GM18517 (cell line): ENCODE results near the gene ARHGAP44.

Experiments
- ATAC-seq: cut with Tn5 transposase; IDR thresholded peaks from one replicate; pipeline ENCODE4 v1.9.1; 2021; ENCODE audit warnings: mild to moderate bottlenecking, moderate library complexity; ENCODE audit not compliant: unreplicated experiment

ARHGAP44 gene

DNA sequence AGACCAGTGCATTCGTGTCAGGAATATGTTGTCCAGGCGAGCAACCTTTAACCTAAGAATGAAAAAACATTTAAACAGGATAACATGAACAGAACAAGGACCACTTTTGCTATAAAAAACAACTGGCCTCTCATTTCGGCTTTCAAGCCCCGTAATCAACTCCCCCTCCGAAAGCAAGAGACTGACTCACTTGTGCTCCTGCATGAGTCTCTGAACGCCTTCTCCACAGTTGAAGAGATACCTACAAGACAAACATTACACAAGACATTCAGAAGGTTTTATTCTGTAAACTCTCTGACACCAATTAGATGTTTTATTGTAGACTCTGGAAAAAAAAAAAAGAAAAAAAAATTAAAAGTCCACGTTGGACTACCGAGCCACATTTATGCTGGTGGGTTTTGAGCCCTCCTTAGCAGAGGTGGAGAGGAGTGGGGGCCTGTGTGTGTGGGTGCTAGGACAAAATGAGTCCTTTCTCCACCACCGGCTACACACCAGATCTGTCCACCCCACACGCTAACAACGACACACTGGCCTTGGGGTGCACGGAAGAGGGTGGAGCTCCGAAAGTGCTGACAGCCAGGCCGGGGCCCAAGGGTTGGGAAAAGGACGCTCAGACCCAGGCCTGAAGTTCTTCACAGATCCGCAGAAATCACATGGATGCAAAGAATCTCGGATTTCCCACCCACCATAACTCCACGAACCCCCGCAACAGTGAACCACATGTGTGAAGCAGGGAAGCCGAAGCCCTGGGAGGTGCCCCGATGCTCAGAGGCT, 227.8 kb downstream of the ARHGAP44 start:
- no peak for ATAC-seq

DNA sequence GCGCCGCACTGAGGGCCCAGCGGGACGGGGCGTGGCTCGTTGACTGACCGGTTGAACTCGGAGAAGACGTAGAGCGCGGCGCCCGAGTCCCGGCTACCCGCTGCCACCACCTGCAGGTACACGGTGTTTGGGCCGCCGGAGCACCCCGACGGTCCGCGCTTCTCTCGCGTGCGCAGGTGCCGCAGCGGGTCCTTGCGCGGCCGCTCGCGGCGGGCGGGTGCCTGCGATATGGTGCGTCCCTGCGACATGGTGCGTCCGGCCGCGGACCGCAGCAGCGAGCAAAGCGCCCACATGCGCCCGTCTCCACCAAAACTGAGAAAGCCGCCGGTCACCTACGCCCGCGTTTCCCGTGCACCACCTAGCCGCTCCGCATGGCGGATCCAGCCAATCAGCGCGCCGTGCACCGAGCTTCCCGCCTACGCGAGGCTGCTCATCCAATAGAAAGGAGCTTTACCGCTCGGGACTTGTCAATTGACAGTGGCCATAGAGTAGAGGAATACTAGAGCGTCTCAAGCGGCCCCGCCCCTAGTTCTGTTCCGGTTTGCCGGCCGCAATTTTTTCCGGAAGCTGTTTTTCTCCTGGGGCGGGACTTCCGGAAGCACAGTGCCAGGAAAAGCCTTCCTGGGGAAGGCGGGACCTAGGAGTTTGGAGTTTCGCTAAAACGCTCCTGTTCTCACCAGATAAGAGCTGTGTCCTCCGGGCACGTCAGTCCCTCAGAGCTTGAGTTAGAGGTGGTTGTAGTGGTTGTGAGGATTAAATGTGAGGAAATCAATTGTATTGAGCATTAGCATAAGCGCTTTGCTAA, 228.6 kb downstream of the ARHGAP44 start, which contains the start of gene ELAC2:
ELAC2 (minus strand) TSS at position 373 of the 805 bp plus-strand sequence; CDS start at position 293, 80 bp downstream.
- ATAC-seq: peak; percentile 97

- ATAC-seq: no peak
Measured at GRCh38 chr17:13024016-13024415, 234.7 kb downstream of the ARHGAP44 start.

DNA sequence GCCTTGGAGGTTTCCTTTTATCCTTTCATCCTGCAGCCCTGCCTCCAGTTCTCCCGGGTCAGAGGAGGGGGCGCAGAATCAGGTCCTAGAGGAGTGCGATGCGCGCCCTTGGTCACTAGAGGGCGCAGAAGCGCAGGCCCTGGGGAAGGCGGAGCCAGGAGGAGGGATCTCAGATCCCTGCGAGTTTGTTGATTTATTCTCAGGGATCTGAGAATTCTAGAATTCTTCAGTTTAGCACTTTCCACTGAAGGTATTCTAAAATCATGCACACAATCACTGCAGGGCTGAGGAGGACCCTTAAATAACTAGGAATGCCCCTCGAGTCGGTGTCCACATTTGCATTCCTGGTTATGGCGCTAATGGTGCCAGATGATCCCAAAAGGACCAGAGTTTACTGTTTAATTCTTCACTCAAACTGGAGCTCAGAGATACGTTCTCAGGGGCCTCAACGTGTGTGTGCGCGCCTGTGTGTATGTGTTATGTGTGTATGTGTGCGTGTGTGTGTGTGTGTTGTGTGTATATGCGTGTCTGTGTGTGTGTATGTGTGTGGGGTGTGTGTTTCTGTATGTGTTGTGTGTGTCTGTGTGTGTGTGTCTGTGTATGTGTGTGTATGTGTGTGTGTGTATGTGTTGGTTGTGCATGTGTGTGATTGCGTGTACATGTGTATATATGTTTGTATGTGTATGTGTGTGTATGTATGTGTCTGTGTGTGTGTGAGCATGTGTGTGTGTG, 235.4 kb downstream of the ARHGAP44 start:
- peak; percentile 61 for ATAC-seq

DNA sequence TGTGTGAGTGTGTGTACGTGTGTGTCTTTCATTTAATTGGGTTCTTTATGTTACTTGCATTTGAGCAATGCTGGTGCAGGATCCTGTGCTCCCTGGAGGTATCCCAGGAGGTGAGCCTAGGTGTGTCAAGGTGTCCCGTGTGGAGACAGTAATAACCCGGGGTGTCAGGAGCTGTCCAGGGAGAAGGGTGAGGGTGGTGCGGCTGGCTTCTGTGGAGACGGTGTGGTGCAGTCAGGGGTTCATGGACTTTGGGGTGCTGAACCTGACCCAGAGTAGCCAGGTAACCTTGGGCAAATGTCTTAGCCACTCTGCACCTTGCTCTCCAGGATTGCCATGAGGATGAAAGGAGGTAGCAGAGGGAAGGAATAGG, 235.9 kb downstream of the ARHGAP44 start:
- no peak for ATAC-seq

DNA sequence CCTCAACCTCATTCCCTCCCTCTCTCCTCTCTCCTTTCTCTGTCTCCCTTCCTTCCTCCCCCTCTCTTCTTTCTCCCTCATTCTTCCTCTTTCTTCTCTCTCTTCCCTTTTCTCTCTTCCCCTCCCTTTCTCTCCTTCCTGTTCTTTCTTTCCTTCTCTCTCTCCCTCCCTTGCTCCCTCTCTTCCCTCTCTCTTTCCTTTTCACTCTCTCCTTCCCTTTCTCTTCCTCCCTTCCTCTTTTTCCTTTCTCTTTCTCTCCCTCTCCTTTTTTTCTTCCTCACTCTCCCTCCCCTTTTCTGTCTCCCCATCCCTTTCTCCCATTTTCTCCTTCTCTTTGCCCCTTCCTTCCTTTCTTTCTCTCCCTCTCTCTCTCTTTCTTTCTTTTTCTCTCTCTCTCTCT, 236.4 kb downstream of the ARHGAP44 start:
- ATAC-seq: no peak

GRCh38 chr17:13027246-13027645, 237.9 kb downstream of the ARHGAP44 start:
- no peak for ATAC-seq

DNA sequence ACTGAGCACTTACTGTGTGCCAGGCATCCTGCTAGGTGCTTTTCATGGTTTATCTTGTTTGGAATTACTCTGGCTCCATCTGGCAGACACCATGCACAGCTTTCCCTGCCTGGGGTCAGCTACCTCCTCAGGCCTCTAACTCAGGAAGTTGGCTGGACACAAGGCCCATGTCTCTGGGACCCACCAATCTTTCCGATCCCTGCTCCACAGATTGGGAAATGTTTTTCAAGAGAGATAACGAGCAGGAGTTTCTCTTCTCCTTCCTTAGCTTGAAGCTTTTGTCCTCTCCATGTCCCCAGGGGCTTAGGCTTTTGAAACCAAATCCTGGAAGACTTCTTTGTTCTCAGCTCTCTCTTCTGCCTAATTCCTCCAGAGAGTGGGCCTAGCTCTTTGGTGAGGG, 240.0 kb downstream of the ARHGAP44 start:
- ATAC-seq: no peak

GRCh38 chr17:13030056-13030455, 240.8 kb downstream of the ARHGAP44 start:
- no peak for ATAC-seq

DNA sequence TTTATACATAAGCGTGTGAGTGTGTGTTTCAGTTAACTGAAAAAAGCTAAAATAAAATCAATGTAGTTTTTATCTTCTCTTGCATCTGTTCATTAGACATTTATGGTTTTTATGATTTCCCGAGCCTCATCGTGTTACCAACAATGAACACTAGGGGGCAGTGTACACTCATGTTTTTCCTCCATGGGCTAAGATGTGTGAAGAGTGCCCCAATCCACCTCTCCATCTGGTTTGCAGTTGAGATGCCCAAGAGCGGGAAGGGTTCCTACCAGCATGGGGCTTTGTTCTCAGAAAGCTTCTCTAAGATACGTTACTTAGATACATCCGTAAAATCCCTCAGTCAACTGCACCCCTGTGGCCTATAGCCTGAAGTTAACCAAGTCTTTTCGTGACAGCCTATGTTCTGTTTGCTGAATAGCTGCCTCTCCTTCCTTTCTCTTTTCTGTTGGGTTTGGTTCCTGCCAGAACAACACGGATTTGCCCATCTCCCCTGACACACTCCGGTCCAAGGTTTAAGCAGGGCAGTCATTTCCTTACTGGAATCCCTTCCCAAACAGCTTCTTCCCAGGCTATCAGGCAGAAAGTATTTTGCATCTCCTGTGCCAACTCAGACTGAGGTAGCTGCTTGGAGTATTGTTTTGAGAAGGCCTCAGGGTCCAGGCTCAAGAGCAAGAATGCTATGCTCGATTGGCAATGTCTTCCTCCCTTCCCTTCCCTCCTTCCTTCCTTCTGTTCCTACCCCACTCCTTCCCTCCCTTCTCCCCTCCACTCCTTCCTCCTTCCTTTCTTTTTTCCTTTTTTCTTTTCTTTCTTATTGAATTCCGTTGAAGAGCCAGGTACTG, 241.4 kb downstream of the ARHGAP44 start:
- ATAC-seq: no peak

GRCh38 chr17:13031718-13032350, 242.5 kb downstream of the ARHGAP44 start:
- ATAC-seq: peak; percentile 70

GRCh38 chr17:13035420-13035819, 246.1 kb downstream of the ARHGAP44 start:
- no peak for ATAC-seq

DNA sequence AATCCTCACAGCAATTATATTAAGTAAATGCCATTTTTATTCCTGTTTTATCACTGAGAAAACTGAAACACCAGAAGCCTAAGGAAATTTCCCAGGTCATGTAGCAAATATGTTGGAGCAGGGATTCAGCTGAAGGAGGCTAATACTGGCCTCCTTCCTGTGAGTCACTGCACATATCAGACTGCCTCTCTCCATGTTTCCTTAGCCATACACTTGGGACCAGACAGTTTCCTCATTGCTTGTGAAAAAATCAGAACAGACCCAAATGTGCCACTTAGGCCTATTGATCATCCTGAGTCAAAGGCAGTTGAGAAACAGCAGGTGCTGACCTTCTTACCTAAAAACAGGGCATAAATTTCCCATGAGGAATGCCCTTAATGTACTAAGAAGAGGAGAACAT, 247.5 kb downstream of the ARHGAP44 start:
- ATAC-seq: no peak

DNA sequence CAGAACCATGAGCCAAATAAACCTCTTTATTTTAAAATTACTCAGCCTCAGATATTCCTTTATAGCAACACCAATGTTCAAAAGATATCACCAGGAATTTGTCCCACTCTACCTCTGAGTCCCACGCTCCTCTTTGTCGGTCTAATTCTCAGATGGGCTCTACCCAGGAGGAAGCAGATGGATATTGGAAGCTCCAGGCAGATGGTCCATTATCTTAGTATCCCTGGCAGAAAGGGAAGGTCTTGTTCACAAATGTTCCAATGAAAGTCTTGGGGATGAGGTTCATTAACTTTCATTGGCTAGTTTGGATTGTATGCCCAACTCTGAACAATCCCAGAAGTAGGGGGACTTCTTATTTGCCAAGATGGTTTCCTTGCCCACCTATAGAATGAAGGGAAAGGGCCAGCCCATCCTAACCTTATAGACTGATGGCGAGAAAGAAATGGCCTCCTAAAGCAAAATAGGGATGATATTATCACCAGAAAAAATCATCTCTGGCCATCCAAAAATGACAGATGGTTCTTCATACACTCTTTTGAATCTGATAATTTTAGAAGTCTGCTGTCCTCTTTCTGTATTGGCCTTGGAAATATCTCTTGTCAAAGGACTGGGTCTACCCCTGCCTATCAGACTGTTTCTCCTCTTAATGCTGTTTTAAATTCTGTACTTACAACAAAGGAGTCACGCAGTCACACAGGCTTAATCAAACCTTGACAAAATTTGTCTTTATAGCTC, 249.8 kb downstream of the ARHGAP44 start:
- no peak for ATAC-seq
